Choroid plexus epithelial cell (primary cell): ENCODE measurements around the gene KHNYN.

Source experiments
- DNase-seq: peaks from one replicate; pipeline ENCODE4 v3.0.0-alpha.2; 2010; ENCODE audit warnings: low read depth
- H3K4me3 ChIP-seq: 2 replicates; pipeline ENCODE4 v1.5.1; 2011; ENCODE audit warnings: low read depth, mild to moderate bottlenecking, control low read depth, low read length, moderate library complexity
- TF ChIP-seq, protein P1 (sequence below): conservative IDR thresholded peaks from 2 replicates; pipeline ENCODE4 v1.5.1; 2011; ENCODE audit warnings: low read depth, mild to moderate bottlenecking, control low read depth, inconsistent platforms, low read length, moderate library complexity

KHNYN gene

DNA sequence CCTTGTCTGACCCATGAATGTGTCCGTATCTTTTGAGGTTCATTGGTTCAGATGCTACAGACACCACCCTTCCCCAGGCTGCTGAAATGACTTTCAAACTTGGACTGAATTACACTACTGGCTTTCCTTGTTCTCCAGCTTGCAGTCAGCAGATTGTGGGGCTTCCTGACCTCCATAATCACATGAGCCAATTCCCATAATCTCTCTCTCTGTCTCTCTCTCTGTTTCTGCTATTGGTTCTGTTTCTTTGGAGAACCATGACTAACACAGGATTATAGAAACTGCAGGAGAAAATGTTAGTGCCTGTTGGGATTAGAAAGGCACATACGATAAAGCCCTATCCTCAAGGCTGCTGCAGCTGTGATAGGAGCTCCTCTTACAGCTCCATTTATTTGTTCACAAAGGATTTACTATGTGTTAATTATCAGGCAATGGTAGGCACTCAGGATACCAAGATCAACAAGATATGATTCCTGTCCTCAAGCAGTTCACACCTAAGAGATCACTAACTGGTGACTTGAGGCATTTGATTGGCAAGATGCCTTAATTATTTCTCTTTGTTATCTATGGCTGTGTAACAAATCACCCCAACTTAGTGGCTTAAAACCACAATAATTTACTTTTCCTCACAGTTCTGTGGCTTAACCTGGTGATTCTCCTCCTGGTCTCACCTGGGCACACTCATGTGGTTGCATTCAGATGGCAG is 41.1 kb upstream of the KHNYN start:
- no peak for DNase-seq
- TF ChIP-seq, protein P1, sequence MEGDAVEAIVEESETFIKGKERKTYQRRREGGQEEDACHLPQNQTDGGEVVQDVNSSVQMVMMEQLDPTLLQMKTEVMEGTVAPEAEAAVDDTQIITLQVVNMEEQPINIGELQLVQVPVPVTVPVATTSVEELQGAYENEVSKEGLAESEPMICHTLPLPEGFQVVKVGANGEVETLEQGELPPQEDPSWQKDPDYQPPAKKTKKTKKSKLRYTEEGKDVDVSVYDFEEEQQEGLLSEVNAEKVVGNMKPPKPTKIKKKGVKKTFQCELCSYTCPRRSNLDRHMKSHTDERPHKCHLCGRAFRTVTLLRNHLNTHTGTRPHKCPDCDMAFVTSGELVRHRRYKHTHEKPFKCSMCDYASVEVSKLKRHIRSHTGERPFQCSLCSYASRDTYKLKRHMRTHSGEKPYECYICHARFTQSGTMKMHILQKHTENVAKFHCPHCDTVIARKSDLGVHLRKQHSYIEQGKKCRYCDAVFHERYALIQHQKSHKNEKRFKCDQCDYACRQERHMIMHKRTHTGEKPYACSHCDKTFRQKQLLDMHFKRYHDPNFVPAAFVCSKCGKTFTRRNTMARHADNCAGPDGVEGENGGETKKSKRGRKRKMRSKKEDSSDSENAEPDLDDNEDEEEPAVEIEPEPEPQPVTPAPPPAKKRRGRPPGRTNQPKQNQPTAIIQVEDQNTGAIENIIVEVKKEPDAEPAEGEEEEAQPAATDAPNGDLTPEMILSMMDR, result no peak
- no peak overlapping the region for H3K4me3 ChIP-seq

DNA sequence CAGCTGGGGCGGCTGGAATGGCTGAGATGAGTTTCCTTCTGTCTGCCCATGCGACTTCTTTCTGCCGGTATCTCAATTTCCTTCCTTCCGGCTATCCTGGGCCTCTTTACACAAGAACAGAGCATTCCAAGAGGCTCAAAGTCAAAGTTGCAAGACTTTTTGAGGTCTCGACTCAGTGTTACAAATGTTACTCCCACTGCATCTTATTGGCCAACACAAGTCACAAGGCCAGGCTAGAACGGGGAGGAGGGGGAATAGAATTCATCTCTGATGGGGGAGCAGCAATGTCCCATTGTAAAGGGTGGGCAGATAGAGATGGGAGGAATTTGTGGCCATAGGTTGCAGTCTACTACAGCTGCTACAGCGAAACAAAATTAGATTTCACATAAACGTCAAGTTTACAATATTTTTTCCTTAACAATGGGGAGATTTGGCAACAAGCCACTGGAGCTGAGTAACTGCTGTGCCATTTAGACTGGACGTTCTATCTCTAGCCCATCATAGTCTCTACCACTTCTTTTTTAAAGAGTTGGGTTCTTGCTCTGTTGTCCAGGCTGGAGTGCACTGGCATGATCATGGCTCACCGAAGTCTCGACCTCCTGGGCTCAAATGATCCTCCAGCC is 40.4 kb upstream of the KHNYN start:
- peak; percentile 79 for DNase-seq

DNA sequence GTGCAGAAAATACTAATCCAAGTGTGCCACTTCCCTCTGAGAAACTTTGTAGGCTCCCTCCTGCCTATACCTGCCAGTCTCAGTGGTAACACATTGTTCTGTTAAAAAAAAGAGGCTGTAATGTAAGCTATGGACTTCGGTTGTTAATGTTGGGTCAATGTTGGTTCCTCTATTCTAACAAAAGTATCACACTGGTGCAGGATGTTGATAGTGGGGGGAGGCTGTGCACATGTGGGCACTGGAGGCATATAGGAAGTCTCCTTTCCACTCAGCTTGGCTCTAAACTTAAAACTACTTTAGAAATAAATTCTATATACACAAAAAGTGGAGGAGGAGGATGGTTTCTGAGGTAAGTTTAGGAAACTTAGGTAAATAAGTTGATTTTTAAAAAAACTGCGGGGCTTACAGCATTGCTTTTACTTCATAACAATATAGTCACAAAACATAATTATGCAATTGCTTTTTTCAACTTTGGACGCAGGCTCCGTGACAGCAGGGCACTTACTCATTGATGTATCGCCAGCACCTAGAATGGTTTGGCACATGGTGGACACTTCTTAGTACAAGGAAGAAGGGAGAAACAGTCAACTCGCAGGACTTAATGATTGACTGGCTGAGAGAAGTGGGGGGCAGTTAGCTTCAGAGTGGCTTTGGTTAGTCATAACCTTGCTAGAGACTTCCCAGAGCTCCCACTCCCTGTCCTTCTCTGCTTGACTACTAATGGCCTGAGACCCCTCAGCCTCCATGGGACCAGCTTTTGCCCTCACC is 38.9 kb upstream of the KHNYN start:
- DNase-seq, result no peak
- H3K4me3 ChIP-seq, result no peak overlapping the region
- TF ChIP-seq, protein P1, result no peak

More for the DNA sequence above, 40.4 kb upstream of the KHNYN start:
- TF ChIP-seq, protein P1, result no peak
- no peak overlapping the region for H3K4me3 ChIP-seq

DNA sequence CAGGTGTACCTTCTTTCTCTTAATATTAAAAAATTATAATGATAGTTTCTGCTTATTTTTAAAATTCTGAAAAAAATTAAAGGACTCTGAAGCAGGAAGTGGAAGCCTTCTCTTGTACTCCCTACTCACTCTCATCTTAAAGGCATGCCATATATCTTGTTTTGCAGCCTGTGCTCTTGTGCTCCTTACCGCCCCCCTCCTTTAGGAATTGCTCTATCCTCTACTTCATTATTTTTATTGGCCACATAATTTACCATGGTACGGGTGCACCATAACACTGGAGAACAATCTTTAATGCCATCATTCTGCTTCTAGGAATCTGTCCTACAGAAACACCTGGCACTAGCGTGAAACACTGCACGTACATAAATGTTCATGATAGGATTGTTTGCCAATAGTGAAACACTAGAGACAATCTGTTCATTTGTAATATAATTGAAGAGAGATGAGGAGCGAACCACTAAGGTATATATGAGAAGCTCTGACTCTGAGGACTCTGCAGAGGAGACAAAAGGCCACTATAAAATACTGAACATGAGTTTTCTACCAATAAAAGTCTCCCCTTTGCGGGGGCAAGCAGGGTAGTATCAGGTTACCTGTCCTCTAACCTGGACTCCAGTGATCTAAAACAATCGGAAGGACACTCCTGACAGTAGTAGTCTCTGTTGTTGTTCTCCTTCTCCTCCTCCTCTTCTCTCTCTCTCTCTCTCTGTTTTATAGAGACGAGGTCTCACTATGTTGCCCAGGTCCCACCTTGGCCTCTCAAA is 37.2 kb upstream of the KHNYN start:
- TF ChIP-seq, protein P1, result peak; percentile 47
- no peak overlapping the region for H3K4me3 ChIP-seq
- peak; percentile 80 for DNase-seq

DNA sequence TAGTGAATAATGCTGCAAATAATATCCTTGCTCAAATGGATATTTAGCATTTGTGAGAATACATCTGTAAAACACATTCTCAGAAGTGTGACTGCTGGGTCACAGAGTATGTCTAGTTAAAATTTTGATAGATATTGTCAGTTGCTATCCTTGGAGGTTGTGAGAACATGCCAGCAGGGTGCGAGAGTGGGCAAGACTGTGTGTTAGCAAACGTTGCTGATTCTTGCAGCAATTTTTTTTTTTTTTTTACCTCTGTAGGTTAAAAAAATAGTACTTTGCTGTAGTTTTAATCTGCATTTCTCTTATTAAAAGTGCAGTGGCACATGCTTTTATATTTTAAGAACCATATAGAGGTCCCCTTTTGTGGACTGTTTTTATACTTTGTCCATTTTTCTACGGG is 35.5 kb upstream of the KHNYN start:
- no peak overlapping the region for H3K4me3 ChIP-seq
- DNase-seq, result no peak
- TF ChIP-seq, protein P1, result no peak

DNA sequence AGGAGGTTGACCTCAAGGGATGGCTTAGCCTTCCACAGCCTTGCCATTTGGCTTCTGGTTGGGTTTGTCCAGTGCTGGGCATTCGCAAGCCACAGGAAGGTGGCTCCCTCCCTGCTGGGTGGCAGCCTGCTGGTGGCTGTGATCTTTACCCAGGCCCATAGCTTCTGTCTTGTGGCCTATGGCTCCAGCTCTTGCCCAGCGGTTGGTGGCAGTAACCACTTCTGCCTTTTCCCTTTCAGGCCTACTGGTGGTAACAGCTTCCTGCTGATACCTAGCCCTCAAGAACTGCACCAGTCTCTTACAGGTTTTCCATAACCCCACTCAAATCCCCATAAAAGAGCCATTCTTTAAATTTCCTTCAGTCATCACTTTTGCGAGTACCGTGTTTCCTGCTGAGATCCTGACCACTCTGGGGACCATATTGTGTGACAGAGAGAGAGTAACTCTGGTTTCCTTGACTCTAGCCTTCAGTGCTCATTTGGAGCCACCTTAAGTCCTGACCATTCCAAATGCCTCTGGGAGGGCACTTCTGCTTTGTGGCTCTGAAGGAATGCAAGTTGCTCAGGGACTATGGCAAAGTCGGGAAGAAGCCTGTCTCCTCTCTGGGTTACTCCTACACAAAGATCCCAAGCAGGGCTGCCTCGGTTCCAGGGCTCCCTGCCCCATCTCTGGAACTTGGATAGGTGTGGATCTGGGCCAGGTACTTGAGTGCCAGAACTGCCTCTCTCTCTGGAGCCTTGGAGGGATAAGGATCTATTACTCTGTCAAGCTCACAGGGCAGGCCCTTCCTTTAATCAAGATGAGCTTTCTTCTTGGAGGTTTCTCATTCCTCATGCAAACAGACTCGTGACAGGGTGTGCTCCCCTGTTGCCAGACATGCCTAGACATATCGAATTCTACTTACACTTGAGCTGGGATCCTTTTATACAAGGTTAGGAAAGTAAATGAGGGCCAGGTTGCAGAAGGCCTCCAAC is 33.9 kb upstream of the KHNYN start:
- TF ChIP-seq, protein P1, result no peak
- H3K4me3 ChIP-seq, result no peak overlapping the region
- no peak for DNase-seq
